Bronchial epithelial cell (primary cell): ENCODE results near the gene P2RX4. TPM values are rescaled to one million over a fixed set of nuclear protein-coding genes. Genes with fewer than 3 reads are reported as not detected.
"Not testable (repeated sequence)": the region's sequence is repeated elsewhere in the genome, so short reads cannot be mapped to it uniquely, and the experiment has no call there.

Source experiments
- DNase-seq: peaks from one replicate; pipeline ENCODE4 v3.0.0-alpha.2; 2010; ENCODE audit warnings: low read depth
- FAIRE-seq: peaks from 2 replicates; lab custom pipeline; 2011; peaks lifted over from hg19 to GRCh38; lab: Jason Lieb, UNC
- H3K27me3 ChIP-seq: 2 replicates; pipeline ENCODE4 v1.5.1; 2011; ENCODE audit warnings: low read length; ENCODE audit not compliant: control insufficient read depth, insufficient read depth
- H3K36me3 ChIP-seq: 2 replicates; pipeline ENCODE4 v1.5.1; 2011; ENCODE audit warnings: low read length; ENCODE audit not compliant: control insufficient read depth, insufficient read depth
- H3K4me3 ChIP-seq: 2 replicates; pipeline ENCODE4 v1.5.1; 2011; ENCODE audit warnings: mild to moderate bottlenecking, low read depth, low read length, control low read depth
- total RNA-seq: library from RNA; depleted of rRNA; stranded (reverse); fragments of >200 nt; gene quantifications from 2 replicates; pipeline ENCODE4 v1.2.1, GENCODE V29; 2014
- TF ChIP-seq, protein P1 (sequence below): IDR thresholded peaks from 2 replicates; pipeline ENCODE4 v1.5.1; 2011; ENCODE audit warnings: mild to moderate bottlenecking, moderate library complexity, low read length, control low read depth, inconsistent platforms; ENCODE audit not compliant: insufficient read depth, severe bottlenecking

P2RX4 gene
- total RNA-seq, 1 donor from 2014 or later: 13.4 TPM

DNA sequence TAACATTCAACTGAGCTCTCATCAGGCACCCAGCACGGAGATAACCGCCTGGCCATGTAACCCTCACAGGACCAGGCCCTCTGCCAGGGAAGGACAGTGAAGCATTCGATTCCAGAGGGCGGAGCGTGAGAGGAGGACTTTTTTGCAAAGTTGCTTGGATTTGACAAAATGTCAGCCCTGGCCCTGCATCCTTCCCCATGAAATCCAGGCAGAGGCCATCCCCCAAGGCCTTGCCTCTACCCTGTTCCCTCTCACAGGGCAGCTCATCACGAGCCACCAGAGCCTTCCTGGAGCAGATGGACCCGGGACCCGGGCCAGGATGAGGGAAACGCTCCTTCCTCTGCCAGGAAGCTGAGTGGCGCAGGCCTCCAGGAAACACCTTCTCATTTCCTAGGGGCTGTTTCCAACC lies 69.6 kb downstream of the P2RX4 start:
- H3K4me3 ChIP-seq: no peak overlapping the region
- no peak for DNase-seq
- H3K36me3 ChIP-seq: peaks cover 8% of the 10 kb centered on the region
- FAIRE-seq: no peak
- no peaks in the 10 kb centered on the region for H3K27me3 ChIP-seq
- TF ChIP-seq, protein P1, sequence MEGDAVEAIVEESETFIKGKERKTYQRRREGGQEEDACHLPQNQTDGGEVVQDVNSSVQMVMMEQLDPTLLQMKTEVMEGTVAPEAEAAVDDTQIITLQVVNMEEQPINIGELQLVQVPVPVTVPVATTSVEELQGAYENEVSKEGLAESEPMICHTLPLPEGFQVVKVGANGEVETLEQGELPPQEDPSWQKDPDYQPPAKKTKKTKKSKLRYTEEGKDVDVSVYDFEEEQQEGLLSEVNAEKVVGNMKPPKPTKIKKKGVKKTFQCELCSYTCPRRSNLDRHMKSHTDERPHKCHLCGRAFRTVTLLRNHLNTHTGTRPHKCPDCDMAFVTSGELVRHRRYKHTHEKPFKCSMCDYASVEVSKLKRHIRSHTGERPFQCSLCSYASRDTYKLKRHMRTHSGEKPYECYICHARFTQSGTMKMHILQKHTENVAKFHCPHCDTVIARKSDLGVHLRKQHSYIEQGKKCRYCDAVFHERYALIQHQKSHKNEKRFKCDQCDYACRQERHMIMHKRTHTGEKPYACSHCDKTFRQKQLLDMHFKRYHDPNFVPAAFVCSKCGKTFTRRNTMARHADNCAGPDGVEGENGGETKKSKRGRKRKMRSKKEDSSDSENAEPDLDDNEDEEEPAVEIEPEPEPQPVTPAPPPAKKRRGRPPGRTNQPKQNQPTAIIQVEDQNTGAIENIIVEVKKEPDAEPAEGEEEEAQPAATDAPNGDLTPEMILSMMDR: no peak

DNA sequence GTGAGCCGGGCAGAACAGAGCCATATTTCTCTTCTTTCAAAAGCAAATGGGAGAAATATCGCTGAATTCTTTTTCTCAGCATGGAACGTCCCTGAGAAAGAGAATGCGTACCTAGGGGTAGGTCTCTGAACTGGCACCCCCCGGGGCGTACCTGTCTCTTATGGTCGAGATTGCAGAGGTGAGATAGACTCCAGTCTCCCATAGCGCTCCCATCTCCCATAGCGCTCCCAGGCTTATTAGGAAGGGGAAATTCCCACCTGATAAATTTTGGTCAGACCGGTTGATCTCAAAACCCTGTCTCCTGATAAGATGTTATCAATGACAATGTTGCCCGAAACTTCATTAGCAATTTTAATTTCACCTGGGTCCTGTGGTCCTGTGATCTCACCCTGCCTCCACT lies 70.6 kb downstream of the P2RX4 start:
- H3K4me3 ChIP-seq, DNase-seq, H3K27me3 ChIP-seq, H3K36me3 ChIP-seq, FAIRE-seq: not testable (repeated sequence)

DNA sequence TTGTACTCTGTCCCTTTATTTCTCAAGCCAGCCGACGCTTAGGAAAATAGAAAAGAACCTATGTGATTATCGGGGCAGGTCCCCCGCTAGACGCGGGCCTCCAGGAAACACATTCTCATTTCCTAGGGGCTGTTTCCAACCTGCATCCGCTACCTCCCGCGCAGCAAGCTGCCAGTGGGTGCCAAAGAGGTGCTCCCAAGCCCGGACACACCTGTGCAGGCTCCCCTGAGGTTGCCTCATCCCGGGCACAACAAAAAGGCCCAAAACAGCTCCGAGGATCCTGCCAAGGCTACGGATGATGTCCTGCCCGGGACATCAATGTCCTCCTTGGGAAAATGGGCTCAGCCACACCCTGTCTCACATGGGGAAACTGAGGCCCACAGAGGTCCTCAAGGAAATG lies 71.2 kb downstream of the P2RX4 start:
- DNase-seq, H3K36me3 ChIP-seq, H3K27me3 ChIP-seq, FAIRE-seq, H3K4me3 ChIP-seq: not testable (repeated sequence)

DNA sequence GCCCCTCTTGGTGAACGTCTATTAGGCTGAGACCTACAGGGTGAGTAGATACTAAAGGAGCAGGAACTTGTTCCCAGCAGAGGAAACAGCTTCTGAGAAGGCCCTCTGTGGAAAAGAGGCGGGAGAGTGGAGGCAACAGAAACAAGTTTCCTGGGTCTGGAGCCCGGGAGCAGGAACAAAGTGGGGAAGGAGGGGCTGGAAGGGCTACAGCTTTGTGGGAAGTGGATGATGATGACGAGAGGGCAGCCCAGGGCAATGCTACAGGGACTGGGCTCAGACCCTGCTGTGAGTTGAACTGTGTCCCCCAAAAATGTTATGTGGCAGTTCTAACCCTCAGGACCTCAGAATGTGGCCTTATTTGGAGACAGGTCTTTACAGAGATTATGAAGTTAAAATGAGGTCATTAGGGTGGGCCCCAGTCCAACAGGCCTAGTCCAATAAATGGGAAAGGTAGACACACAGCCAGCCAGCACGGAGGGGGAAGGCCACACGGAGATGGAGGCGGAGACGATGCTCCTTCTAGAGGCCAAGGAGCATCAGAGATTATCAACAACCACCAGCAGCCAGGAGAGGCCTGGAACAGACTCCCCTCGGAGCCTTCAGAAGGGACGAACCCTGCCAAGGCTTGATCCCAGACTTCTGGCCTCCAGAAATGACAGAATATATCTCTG lies 72.3 kb downstream of the P2RX4 start:
- DNase-seq: no peak
- no peaks in the 10 kb centered on the region for H3K27me3 ChIP-seq
- no peak overlapping the region for H3K4me3 ChIP-seq
- TF ChIP-seq, protein P1: no peak
- H3K36me3 ChIP-seq: peaks cover 7% of the 10 kb centered on the region
- FAIRE-seq: no peak

DNA sequence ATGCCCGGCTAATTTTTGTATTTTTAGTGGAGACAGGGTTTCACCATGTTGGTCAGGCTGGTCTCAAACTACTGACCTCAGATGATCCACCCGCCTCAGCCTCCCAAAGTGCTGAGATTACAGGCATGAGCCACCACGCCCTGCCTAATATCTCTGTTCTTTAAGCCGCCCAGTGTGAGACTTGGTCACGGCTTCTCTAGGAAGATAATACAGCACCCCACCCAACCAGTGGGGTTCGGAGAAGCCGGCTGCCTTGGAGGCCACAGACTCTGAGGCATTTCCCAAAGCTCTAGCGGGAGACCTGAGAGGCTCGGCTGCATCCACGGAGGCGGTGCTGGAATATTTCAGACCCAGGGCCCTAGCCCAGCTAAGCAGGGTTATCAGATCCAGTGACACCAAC lies 73.0 kb downstream of the P2RX4 start:
- not testable (repeated sequence) for DNase-seq, H3K27me3 ChIP-seq, FAIRE-seq, H3K4me3 ChIP-seq, H3K36me3 ChIP-seq

DNA sequence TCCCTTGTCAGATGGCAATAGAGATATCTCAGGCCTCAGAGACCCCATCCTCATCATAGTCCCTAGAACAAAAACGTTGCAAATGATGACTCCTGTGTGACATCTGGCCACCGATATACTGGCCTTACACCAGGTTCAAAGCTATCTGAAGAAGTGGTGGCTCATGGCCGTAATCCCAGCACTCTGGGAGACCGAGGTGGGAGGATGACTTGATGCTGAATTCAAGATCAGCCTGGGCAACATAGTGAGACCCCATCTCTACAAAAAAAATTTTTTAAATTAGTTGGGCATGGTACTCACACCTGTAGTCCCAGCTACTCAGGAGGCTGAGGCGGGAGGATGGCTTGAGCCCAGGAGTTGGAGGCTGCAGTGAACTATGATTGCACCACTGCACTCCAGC lies 73.5 kb downstream of the P2RX4 start:
- H3K27me3 ChIP-seq: no peaks in the 10 kb centered on the region
- TF ChIP-seq, protein P1: no peak
- peaks cover 7% of the 10 kb centered on the region for H3K36me3 ChIP-seq
- H3K4me3 ChIP-seq: no peak overlapping the region
- FAIRE-seq: no peak
- no peak for DNase-seq

Other genes starting within 250 kb of the P2RX4 start
- not detected in 2 replicates for gene HNF1A, start 231.6 kb upstream of the P2RX4 start, total RNA-seq
- gene C12orf43, start 193.6 kb upstream of the P2RX4 start, total RNA-seq: 6.3 and 15.1 TPM in 2 replicates
- 0.79 and 7.9 TPM in 2 replicates for gene OASL, start 170.9 kb upstream of the P2RX4 start, total RNA-seq
- under 0.01 and 0.77 TPM in 2 replicates for gene P2RX7, start 77.3 kb upstream of the P2RX4 start, total RNA-seq
- gene CAMKK2, start 86.6 kb downstream of the P2RX4 start, total RNA-seq: 9.5 and 11.1 TPM in 2 replicates
- 91.5 and 115 TPM in 2 replicates for gene ANAPC5, start 142.3 kb downstream of the P2RX4 start, total RNA-seq
- 49.5 and 144 TPM in 2 replicates for gene RNF34, start 190.0 kb downstream of the P2RX4 start, total RNA-seq